ENCODE measurements around the gene UMPS.

UMPS gene

GRCh38 chr3:124764746-124765145 is 34.5 kb downstream of the UMPS start:
- DNase-seq = no peak

DNA sequence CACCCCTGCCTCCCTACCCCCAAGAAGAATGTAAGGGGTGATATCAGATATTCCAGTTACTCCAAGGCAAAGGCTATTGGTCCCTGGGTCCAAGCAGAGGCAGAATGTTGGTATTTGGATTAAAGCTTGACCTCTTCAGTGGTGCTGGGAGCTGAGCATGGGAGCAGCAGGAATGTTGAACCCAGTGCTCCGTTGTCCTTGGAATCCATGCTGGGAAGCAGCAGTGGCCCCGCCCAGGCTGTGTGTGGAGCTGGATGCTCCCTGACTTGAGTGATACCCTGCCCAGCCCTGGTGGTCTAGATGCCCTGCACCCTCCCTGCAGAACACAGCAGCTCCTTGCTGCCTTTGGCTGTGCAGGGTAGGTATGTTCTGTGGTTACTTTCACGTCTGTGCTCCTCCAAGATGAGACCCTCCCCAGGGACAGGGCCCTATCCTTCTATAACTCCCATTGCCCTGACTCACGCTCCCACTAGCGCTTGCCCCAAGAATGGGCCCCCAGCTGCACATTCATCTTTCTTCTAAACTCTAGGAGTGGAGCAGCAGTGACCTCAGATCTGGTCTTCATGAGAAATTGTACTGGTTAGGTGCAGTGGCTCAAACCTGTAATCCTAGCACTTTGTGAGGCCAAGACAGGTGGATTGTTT is 35.1 kb downstream of the UMPS start:
- no peak for DNase-seq

DNA sequence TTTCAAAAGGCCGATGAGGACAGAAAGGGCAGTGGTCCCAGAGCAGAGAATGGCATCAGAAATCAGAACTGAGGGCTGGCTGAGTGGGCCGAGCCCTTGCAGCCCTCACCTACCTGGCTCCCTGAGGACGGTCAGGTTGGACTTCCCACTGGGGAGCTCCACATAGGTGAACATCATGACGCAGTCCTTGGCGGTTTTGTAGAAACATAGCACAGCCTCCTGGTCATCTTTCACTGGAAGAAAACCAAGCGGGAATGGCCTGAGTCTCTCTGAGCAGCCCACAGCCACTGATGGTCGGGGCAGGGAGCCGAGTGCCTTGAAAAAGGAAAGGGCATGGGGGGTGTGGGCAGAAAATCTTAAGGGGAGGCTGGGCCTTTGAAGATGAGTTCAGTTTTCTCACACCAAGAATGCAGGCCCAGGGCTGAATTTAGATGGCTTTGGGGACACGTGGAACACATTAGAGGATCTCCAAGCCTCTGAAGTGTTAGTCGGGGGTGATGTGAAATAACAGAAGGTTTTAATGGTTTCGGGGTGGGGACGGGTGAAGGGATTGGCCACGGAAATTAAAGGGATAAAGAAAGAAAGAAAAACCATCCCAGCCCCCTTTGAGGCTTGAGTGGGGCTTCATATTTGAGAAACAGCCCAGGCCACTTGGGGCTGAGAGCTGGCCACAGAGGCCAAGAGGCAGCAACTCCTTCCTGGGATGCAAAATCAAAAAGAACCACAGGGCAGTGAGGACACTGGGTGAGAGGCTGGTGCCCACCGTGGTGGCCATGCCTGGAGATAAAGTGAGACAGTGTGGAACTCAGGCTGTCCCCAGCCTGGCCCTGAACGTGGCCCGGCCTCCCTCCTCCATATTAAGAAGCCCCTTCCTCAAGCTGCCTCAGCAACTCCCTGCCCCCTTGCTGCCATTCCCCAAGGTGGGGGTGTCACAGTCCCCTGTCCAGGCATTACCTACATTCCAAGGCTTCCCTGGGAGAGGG is 36.2 kb downstream of the UMPS start:
- no peak for DNase-seq

DNA sequence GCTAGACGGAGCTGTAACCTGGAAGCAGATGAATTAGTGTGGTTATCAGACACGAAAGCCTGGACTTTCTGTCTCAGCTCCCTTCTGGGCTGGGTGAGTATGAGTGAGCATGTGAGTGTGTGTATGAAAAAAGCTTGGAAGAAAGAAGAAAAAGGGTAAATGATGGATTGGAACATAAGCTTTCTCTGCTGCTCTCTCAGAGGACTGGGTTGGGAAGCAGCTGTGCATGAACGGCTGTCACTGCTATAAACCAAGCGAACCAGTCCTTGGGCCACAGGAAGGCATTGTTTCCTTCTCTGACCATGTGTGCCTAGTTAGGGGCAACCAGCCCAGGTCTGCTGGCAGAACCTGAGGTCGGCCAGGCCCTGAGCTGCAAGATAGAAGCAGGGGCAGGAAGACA is 37.0 kb downstream of the UMPS start:
- no peak for DNase-seq

- DNase-seq = no peak
These were observed 37.4 kb downstream of the UMPS start for GRCh38 chr3:124767691-124768090.

- no peak for DNase-seq
These were observed 38.6 kb downstream of the UMPS start for GRCh38 chr3:124768812-124769211.

GRCh38 chr3:124769462-124769861 is 39.2 kb downstream of the UMPS start:
- no peak for DNase-seq

DNA sequence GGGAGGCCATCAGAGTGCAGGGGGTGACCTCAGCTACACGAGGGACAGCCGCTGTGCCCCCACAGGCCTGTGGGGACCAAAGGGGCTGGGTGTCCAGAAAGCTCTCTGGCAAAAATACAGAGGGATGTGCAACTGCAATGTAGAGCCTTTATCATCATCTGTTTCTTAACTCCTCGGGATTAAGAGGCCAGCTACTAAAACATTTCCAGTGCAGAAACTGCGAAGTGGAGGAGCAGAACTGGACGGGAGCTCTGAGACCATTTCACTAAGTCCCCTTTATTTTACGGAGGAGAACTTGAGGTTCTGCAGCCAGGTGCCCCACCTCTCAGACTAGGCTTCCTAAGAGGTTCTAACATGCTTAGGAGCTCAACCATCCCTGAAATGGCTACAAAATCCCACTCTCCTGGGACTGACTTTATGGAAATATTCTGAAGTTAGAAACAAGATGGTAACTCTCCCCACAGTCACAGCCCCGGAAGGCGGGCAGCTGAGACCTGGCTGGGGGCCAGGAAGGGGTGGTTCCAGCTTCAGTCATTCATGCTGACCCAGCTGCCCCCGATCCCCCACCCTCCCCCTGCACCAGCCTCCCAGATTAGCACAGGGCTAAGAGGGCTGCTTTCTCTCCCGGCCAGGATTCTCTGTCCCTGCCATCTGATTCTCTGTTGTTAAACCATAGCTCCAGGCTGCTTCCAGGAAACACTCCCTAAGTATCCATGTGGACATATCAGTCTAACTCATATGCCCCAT is 40.3 kb downstream of the UMPS start:
- DNase-seq = no peak

- no peak for DNase-seq
These were observed 40.8 kb downstream of the UMPS start for GRCh38 chr3:124771083-124771445.

GRCh38 chr3:124772081-124772831 is 42.0 kb downstream of the UMPS start:
- no peak for DNase-seq

DNA sequence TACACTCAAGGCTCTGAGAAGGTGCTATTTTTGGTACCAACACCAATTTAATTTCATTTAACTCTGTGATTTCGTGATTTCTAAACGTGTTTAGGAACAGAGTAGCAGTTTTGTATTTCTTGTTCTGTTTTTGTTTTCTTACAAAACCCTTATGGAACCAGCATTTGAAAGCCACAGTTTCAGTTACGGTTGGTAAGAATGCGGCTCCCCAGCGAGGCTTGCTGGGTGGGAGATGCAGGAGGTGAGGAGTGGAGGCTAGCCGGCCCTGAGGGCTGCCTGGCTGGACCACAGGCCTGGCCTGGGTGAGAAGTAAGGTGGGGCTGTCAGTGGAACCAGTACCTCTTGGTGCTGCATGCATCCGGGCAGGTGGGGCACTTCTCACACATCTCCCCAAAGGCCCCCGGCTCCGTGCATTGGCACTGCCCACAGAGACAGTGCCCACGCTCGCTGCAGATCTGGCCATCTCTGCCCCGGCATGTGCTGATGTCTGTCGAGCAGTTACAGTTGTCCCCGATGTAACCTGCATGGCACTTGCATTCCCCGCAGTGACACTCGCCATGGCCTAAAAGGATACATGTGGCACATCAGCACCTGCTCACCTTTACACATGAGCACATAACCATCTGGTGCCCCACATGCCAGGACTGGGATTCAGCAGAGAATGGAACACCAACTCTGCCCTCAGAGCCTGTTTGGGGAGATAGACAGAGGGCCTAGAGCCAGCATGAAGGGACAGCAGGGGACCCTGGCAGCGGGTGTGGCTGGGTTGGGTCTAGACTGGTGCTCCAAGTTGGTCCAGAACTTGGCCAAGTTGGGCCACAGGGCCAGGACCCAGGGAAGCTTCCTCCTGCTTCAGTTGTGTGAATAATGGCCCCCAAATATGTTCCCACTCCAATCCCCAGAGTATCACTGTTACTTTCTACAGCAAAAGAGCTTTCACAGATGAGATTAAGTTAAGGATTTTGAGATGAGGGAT is 43.4 kb downstream of the UMPS start:
- no peak for DNase-seq

DNA sequence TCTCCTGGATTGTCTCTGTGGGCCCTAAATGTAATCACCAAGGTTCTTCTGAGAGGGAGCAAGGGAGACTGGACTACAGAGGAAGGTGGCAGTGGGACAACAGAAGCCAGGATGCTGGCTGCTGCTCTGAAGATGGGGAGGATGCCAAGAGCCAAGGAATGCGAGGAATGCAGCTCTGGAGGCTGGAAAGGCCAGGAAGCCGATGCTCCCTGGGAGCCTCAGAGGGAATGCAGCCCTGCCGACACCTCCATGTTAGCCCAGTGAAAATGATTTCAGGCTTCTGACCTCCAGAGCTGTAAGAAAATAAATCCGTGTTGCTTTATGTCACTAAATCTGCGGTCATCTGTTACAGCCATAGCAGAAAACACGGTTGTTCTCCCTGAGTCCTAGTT is 44.1 kb downstream of the UMPS start:
- no peak for DNase-seq

DNA sequence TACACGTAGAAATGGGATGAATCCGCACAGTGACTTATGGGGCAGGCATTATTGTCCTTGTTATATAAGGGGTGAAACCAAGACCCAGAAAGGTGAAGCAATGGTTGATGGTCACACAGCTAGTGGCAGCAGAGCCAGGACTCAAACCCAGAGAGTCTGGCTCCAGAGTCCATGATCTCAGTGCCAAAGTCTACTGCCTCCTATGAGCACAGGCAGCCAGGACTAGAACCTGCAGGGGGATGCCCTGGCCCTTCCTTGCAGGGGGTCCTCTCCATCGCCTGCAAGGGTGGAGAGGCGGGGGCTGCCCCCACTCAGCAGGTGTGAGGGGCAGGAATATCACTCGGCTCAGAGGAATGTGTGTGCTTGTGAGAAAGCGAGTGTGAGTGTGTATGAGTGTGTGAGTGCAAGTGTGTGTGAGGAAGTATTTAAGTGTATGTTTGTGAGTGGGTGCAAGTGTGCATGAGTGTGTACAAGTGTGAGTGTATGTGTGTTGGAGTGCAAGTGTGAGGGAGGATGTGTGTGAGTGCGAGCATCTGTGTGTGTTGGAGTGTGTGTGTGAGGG is 44.7 kb downstream of the UMPS start:
- DNase-seq = no peak

DNA sequence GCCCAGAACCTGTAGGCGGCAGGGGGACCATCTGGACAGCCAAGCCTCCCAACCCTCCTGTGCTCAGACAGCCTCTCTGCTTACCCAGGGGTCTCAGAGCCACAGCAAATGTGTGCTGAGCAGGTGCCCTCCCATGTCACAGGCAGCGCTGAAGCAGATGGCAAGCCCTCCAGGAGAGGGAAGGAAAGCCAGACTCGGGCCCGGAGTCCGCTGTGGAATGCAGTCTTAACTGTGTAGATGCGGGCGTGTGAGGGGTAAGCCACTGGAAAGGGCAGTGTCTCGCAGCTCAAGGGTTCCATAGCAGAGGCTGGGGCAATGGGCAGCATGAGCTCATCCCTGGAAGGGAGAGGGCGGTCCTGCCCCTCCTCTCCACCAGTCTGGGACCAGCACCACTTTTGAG is 45.6 kb downstream of the UMPS start:
- no peak for DNase-seq

DNA sequence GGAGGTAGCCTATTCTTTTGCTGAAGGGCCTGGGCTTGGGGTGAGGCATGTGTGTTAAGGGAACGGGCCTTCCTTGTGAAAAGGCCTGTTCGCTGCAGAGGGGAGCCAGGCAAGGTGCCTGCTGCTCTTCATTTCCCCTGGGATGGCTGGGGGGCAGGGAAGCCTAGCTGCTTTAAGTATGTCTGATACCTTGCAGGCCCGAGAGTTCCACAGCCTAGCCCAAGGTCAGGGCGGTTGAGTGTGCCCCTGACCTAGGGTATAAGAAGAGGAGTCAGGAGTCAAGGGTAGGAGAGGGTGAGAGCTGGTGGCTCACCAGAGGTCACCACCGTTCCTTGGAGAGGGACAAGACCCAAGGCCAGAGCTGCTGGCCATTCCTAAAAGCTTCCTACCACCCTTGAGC is 46.6 kb downstream of the UMPS start:
- no peak for DNase-seq

- no peak for DNase-seq
These were observed 47.7 kb downstream of the UMPS start for GRCh38 chr3:124777762-124778470.

GRCh38 chr3:124779116-124779515 is 48.9 kb downstream of the UMPS start:
- no peak for DNase-seq

GRCh38 chr3:124779751-124780191 is 49.5 kb downstream of the UMPS start:
- DNase-seq = no peak

GRCh38 chr3:124780356-124780755 is 50.1 kb downstream of the UMPS start:
- DNase-seq = no peak

- DNase-seq = no peak
These were observed 50.7 kb downstream of the UMPS start for GRCh38 chr3:124780761-124781475.
